Cardiac fibroblast (primary cell): ENCODE results near the gene GLRA3.

Experiments used
- DNase-seq, 2 donors: peaks; one replicate each; pipeline versions ENCODE4 v3.0.0 to v3.0.0-alpha.2; 2010; ENCODE audit warnings: low read depth in 2 of 2
- H3K4me3 ChIP-seq, 2 donors: replicated peaks in 1 of 2; 1 replicate in 1 of 2; 2 replicates in 1 of 2; pipeline ENCODE4 v1.5.1; 2011; ENCODE audit warnings: low read depth in 2 of 2, low read length in 2 of 2, mild to moderate bottlenecking in 2 of 2, moderate library complexity in 1 of 2
- CTCF ChIP-seq: IDR thresholded peaks from one replicate; pipeline ENCODE4 v1.5.1; 2011; ENCODE audit warnings: low read depth, mild to moderate bottlenecking, low read length, inconsistent platforms

Gene GLRA3

GRCh38 chr4:174708381-174708780 lies 120.7 kb downstream of the GLRA3 start:
- peak; percentile 30 to 59 for DNase-seq
- H3K4me3 ChIP-seq = no peak overlapping the region
- no peak for TF ChIP-seq CTCF

DNA sequence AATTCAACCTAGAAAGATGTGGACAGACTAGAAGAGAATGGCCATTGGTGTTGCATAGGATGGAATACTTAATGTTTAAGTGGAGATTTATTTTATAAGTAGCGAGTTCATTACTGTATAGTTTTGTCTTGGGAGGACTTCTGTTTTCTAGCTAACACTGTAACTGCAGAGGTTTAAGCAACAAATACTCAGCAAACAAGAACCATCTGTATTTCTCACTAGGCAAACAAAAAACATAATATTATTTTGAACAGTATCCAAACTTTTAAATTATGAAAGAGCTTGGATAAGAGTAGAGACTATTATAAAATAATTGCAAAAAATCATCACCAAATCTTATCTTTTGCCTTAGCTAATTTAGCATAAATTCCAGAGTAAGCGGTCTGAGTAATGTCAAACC lies 121.1 kb downstream of the GLRA3 start:
- DNase-seq = peak in 1 of 2 donors; percentile 21
- no peak overlapping the region for H3K4me3 ChIP-seq
- TF ChIP-seq CTCF = no peak

GRCh38 chr4:174707051-174707676 lies 121.9 kb downstream of the GLRA3 start:
- TF ChIP-seq CTCF = no peak
- no peak overlapping the region for H3K4me3 ChIP-seq
- no peak for DNase-seq

GRCh38 chr4:174702979-174703478 lies 126.0 kb downstream of the GLRA3 start:
- no peak overlapping the region for H3K4me3 ChIP-seq
- DNase-seq = peak in 1 of 2 donors; percentile 32
- TF ChIP-seq CTCF = no peak

- no peak for DNase-seq
- H3K4me3 ChIP-seq = no peak overlapping the region
- TF ChIP-seq CTCF = no peak
These were observed 129.4 kb downstream of the GLRA3 start for GRCh38 chr4:174699654-174700053.

DNA sequence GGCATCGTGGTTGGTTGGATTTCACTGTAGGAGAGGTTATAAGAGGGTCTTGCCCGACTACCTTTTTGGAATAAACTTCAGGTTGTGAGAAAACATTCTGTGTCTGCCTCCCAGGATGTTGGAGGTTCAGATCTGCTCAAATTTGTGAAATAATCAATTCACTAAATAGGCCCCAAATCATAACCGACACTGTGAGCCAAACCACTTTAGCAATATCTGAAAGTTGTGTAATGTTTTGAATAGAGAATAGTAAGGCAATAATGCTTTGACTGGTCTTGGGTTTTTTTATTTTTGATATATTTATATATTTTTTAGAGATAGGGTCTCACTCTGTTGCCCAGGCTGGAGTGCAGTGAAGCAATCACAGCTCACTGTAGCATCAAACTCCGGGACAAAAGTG lies 131.2 kb downstream of the GLRA3 start:
- DNase-seq = no peak
- H3K4me3 ChIP-seq = no peak overlapping the region
- no peak for TF ChIP-seq CTCF

- DNase-seq = peak in 1 of 2 donors; percentile 79
- H3K4me3 ChIP-seq = no peak overlapping the region
- TF ChIP-seq CTCF = no peak
These were observed 131.8 kb downstream of the GLRA3 start for GRCh38 chr4:174697202-174697601.
